Keratinocyte (primary cell): ENCODE results near the gene PRR9.

Experiments
- CTCF ChIP-seq, 3 experiments: IDR thresholded peaks in 1 of 3; conservative IDR thresholded peaks in 1 of 3; optimal IDR thresholded peaks in 1 of 3; 2 replicates in 2 of 3; 3 replicates in 1 of 3; pipeline versions ENCODE3 to v1.5.1; 2011; ENCODE audit warnings: low read length in 3 of 3, mild to moderate bottlenecking in 3 of 3, moderate library complexity in 2 of 3, control low read depth in 1 of 3, inconsistent platforms in 1 of 3; ENCODE audit not compliant: insufficient read depth in 2 of 3; ENCODE audit errors: extremely low read depth in 1 of 3
- EZH2 ChIP-seq: IDR thresholded peaks from one replicate; pipeline ENCODE4 v1.6.1; 2012; ENCODE audit warnings: inconsistent platforms, mild to moderate bottlenecking, low read length, moderate library complexity

- TF ChIP-seq CTCF (optimal IDR thresholded peaks at IDR 0.05 in 1 of 3, IDR thresholded peaks at IDR 0.05 in 1 of 3, conservative IDR thresholded peaks at IDR 0.05 in 1 of 3; ENCODE audit: extremely low read depth in 1 of 3, insufficient read depth in 2 of 3, low read length in 3 of 3) (no peak), EZH2 (no peak)
Measured at GRCh38 chr1:153259387-153259786, 42.0 kb downstream of the PRR9 start, which contains the start of gene LORICRIN.
